Measurements from ENCODE around the gene CRADD.

The CRADD gene

DNA sequence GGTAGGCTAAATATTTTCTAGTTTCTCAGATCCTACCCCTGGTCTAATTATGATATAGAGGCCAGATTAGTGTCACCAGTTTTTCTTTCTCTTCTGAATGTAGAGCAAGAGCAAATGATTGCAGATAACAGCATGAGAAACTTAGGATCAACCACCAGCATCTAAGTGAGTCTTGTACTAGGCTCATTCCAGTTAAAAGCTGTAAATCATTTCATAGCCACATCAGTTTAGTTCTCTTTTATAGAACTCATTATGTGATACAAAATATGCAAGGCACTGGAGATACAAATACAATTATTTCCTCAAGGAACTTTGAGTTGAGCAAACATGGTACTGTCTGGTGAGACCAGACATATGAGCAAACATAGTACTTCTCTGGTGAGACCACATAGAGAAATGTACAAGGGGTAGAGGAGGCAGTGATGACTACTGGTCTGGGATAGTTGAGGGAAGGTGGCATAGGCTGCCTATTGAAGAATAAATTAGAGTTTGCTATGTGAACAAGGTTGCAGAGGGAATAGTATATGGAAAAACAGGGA, 59.5 kb downstream of the CRADD start:
- peaks cover 21% of the 10 kb centered on the region for H3K4me1 ChIP-seq (ENCODE audit: control insufficient read depth, insufficient read depth, low read length)
- no peaks in the 10 kb centered on the region for H3K27me3 ChIP-seq (ENCODE audit: control insufficient read depth in 1 of 2, insufficient read depth in 2 of 2, low read length in 2 of 2)
- no peaks in the 10 kb centered on the region for H3K36me3 ChIP-seq (ENCODE audit: control insufficient read depth in 2 of 2, insufficient read depth in 2 of 2, low read length in 2 of 2)
- H3K27ac ChIP-seq (ENCODE audit: low read length): peak overlapping the region; percentile 92
- no peak overlapping the region for H3K9ac ChIP-seq (ENCODE audit: low read length in 2 of 2)
- no peak overlapping the region for H3K4me3 ChIP-seq (ENCODE audit: low read length in 2 of 2)
- no peaks in the 10 kb centered on the region for H3K9me3 ChIP-seq (ENCODE audit: control insufficient read depth in 2 of 2, low read length in 2 of 2)

DNA sequence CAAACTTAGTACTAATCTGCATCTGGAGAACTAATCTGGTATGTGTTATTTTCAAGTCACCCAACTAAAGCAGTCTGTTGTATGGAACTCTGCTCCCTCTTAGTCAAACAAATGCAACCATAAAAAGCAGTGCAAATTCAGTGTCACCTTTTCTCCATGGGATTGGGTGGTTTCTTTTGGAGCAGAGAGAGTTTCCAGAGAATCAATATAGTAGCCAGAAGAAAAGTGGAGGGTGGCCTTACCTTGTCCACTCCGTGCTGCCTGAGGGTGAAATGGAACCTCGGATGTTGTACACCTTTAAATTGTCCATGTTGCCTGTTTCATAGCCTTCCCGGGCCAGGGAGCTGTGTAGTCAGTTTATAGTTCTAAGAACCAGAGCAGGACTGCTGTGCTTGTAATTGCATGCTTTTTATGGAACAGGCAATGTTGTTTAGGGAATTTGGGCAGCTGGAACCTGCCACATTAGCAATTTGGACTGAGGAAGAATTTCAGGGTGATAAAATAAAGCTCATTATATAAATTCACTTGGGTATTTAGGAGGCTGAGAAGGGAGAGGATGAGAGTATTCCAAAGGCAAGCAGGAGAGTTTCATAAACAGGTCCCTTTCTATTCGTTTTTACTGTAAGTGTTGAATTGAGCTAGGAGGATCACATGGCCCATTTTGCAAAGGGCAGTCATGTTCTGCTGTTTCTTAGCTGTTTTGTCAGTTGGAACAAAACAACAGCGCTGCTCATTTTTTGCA, 60.5 kb downstream of the CRADD start:
- Histone ChIP-seq H3K9ac (ENCODE audit: low read length in 2 of 2) (peak overlapping the region; percentile 66 to 71), H3K9me3 (ENCODE audit: control insufficient read depth in 2 of 2, low read length in 2 of 2) (no peaks in the 10 kb centered on the region), H3K27ac (ENCODE audit: low read length) (peak overlapping the region; percentile 92), H3K27me3 (ENCODE audit: control insufficient read depth in 1 of 2, insufficient read depth in 2 of 2, low read length in 2 of 2) (no peaks in the 10 kb centered on the region), H3K36me3 (ENCODE audit: control insufficient read depth in 2 of 2, insufficient read depth in 2 of 2, low read length in 2 of 2) (no peaks in the 10 kb centered on the region), H3K4me1 (ENCODE audit: control insufficient read depth, insufficient read depth, low read length) (peaks cover 21% of the 10 kb centered on the region), H3K4me3 (ENCODE audit: low read length in 2 of 2) (peak overlapping the region; percentile 18 to 56)

DNA sequence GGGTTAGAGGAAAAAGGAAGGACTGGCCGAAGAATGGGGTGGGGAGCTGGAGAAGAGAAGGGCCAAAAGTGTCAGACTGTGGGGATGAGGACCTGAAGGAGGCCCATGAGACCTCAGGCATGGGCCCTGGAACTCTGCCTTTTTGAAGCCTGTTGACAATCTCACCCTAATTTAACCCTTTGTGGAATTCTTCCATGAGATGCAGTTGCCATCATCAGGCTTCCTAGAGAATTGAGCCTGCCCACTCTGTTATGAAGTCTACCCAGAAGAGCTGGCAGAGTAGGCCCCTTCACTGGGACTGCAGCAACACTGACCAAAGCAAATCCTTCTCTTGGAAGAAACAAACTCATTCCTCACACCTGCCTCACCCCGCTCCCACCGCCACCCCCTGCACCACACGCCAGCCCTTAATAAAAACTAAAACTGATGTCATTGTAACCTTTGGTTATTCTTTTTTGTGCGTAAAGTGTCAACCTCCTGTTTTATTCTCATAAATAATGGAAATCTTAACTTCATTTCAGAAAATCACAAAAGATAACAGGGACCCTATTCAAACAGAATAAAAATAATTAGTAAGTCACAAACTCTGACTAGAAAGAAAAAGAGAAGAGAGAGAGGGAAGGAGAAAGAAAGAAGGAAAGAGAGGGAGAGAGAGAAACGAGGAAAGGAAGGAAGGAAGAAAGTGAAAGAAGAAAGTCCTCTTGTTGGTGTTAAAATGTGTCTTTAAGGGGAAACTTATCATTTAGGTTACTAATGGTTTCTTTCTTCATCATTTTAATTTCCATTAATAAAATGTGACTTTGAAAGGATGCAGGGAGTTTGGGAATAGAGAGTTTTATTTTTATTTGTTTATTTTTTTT, 61.3 kb downstream of the CRADD start:
- Histone ChIP-seq H3K27ac (ENCODE audit: low read length) (peak overlapping the region; percentile 92), H3K27me3 (ENCODE audit: control insufficient read depth in 1 of 2, insufficient read depth in 2 of 2, low read length in 2 of 2) (no peaks in the 10 kb centered on the region), H3K4me3 (ENCODE audit: low read length in 2 of 2) (peak overlapping the region; percentile 18 to 56), H3K9me3 (ENCODE audit: control insufficient read depth in 2 of 2, low read length in 2 of 2) (no peaks in the 10 kb centered on the region), H3K9ac (ENCODE audit: low read length in 2 of 2) (peak overlapping the region; percentile 66 to 71), H3K4me1 (ENCODE audit: control insufficient read depth, insufficient read depth, low read length) (peaks cover 23% of the 10 kb centered on the region), H3K36me3 (ENCODE audit: control insufficient read depth in 2 of 2, insufficient read depth in 2 of 2, low read length in 2 of 2) (no peaks in the 10 kb centered on the region)

DNA sequence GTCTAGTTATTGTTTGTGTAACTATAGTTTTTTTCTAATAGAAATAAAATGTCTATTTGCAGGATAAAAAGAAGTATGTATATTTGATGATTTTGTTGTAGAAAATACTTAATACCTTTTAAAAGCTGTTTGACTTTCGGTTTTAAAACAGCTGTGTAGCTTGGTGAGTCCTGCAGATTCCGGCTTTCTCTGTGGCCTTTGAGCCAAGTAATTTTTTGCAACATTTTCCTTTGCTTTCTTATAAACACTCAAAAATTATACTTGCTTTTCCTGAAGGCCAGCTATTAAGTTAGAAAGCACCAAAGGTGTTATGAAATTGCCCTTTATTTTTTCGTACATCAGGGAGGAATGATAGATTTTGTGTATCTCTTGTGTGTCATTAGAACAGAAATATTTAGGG, 63.6 kb downstream of the CRADD start:
- no peaks in the 10 kb centered on the region for H3K27me3 ChIP-seq (ENCODE audit: control insufficient read depth in 1 of 2, insufficient read depth in 2 of 2, low read length in 2 of 2)
- no peaks in the 10 kb centered on the region for H3K9me3 ChIP-seq (ENCODE audit: control insufficient read depth in 2 of 2, low read length in 2 of 2)
- H3K4me1 ChIP-seq (ENCODE audit: control insufficient read depth, insufficient read depth, low read length): peaks cover 24% of the 10 kb centered on the region
- H3K36me3 ChIP-seq (ENCODE audit: control insufficient read depth in 2 of 2, insufficient read depth in 2 of 2, low read length in 2 of 2): no peaks in the 10 kb centered on the region
- H3K27ac ChIP-seq (ENCODE audit: low read length): peak overlapping the region; percentile 94
- H3K9ac ChIP-seq (ENCODE audit: low read length in 2 of 2): peak overlapping the region; percentile 88 to 97
- peak overlapping the region; percentile 66 to 77 for H3K4me3 ChIP-seq (ENCODE audit: low read length in 2 of 2)

DNA sequence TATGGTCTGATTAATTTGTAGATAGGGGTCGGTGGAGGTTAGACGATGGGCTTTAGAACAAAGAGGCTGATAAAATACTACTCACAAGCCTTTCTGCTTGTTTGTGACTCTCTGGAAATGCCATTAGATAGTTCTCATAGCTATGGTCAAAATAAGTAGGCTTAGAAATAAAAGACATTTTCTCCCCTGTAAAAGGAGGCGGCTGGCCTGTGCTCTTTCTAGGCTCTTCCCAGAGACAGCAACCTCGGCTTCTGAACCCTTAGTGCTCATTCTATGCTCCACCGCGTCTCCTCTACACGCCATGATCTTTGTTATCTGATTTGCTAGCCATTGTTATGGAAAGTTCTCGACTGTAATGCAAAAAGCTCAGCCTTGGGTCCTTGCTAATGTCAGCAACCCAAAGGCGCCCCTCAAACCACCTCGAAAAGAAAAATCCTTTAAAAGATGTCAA, 64.5 kb downstream of the CRADD start:
- Histone ChIP-seq H3K4me3 (ENCODE audit: low read length in 2 of 2) (peak overlapping the region; percentile 77 to 92), H3K36me3 (ENCODE audit: control insufficient read depth in 2 of 2, insufficient read depth in 2 of 2, low read length in 2 of 2) (no peaks in the 10 kb centered on the region), H3K27me3 (ENCODE audit: control insufficient read depth in 1 of 2, insufficient read depth in 2 of 2, low read length in 2 of 2) (no peaks in the 10 kb centered on the region), H3K9me3 (ENCODE audit: control insufficient read depth in 2 of 2, low read length in 2 of 2) (no peaks in the 10 kb centered on the region), H3K4me1 (ENCODE audit: control insufficient read depth, insufficient read depth, low read length) (peaks cover 24% of the 10 kb centered on the region), H3K9ac (ENCODE audit: low read length in 2 of 2) (peak overlapping the region; percentile 88 to 97), H3K27ac (ENCODE audit: low read length) (peak overlapping the region; percentile 94)

DNA sequence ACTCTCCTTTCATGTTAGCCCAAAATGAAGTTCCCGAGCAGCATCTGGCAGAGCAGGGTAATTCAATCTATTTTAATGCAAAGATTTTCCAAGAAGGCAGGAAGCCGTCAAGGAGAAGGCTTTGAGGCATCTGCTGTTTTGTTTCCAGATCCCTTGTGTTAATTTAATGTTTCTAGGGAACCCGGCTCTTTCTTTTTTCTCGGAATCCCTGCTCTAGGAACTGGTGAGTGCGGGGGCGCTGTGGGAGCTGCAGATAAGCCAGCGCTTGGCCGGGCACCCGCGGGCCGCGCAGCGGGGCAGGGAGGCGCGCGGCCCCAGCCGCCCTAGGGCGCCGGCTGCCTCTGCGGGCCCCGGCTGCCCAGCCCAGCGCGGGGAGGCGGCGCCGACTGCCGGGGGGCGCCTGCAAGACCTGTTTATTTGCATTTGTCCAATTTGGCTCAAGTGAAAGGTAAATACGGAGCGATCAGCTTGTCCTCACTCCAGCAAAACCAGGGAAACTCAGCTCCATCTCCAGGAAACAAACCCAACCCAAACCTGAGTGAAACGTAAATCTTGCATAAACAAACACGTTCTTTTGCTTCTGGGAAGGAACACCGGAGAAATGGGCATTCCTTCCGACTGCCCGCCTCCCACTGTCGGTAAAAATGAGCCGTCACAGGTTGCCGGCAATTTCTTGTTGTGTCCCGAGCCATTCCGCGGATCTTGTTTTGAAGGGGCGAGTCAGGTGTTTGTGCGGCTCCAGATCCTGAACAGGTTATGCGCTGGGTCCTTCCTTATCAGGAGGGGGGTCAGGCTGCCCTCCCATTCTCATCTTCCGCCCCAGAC, 65.1 kb downstream of the CRADD start:
- H3K4me1 ChIP-seq (ENCODE audit: control insufficient read depth, insufficient read depth, low read length): peaks cover 24% of the 10 kb centered on the region
- peak overlapping the region; percentile 88 to 97 for H3K9ac ChIP-seq (ENCODE audit: low read length in 2 of 2)
- peak overlapping the region; percentile 82 to 92 for H3K4me3 ChIP-seq (ENCODE audit: low read length in 2 of 2)
- H3K27me3 ChIP-seq (ENCODE audit: control insufficient read depth in 1 of 2, insufficient read depth in 2 of 2, low read length in 2 of 2): no peaks in the 10 kb centered on the region
- H3K27ac ChIP-seq (ENCODE audit: low read length): peak overlapping the region; percentile 94
- H3K36me3 ChIP-seq (ENCODE audit: control insufficient read depth in 2 of 2, insufficient read depth in 2 of 2, low read length in 2 of 2): no peaks in the 10 kb centered on the region
- no peaks in the 10 kb centered on the region for H3K9me3 ChIP-seq (ENCODE audit: control insufficient read depth in 2 of 2, low read length in 2 of 2)

DNA sequence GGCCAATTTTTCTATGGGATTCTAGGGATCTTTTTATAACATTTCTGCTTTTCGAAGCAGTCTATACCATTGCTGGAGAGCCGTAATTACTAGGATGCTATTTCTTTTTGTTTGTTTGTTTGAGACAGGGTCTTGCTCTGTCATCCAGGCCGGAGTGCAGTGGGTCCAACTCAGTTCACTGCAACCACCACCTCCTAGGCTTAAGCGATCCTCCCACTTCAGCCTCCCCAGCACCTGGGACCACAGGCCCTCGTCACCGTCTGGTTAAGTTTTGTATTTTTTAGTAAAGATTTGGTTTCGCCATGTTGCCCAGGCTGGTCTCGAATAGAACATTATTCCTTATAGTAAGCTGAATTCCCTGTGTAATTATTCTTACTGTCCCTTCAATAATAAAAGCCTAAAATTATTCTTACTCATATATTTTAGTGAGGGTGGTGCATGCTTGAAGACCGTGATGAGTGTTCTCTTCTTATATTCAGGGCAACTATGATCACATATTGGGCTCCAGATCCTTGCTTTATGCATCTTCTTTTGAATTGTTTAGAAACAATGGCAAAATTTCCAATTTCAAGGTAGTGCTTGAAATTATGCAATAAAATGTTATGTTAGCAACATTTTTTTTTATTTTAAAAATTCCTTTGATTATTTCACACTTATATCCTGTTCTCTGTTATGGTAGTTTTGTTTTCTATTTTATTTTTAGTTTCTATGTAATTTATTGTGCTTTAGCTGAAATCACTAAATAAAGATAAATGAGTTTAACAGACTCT, 66.2 kb downstream of the CRADD start:
- peak overlapping the region; percentile 94 for H3K27ac ChIP-seq (ENCODE audit: low read length)
- no peaks in the 10 kb centered on the region for H3K9me3 ChIP-seq (ENCODE audit: control insufficient read depth in 2 of 2, low read length in 2 of 2)
- no peaks in the 10 kb centered on the region for H3K27me3 ChIP-seq (ENCODE audit: control insufficient read depth in 1 of 2, insufficient read depth in 2 of 2, low read length in 2 of 2)
- peaks cover 13% of the 10 kb centered on the region for H3K4me1 ChIP-seq (ENCODE audit: control insufficient read depth, insufficient read depth, low read length)
- peak overlapping the region; percentile 88 to 97 for H3K9ac ChIP-seq (ENCODE audit: low read length in 2 of 2)
- no peaks in the 10 kb centered on the region for H3K36me3 ChIP-seq (ENCODE audit: control insufficient read depth in 2 of 2, insufficient read depth in 2 of 2, low read length in 2 of 2)
- H3K4me3 ChIP-seq (ENCODE audit: low read length in 2 of 2): peak overlapping the region; percentile 82 to 92

DNA sequence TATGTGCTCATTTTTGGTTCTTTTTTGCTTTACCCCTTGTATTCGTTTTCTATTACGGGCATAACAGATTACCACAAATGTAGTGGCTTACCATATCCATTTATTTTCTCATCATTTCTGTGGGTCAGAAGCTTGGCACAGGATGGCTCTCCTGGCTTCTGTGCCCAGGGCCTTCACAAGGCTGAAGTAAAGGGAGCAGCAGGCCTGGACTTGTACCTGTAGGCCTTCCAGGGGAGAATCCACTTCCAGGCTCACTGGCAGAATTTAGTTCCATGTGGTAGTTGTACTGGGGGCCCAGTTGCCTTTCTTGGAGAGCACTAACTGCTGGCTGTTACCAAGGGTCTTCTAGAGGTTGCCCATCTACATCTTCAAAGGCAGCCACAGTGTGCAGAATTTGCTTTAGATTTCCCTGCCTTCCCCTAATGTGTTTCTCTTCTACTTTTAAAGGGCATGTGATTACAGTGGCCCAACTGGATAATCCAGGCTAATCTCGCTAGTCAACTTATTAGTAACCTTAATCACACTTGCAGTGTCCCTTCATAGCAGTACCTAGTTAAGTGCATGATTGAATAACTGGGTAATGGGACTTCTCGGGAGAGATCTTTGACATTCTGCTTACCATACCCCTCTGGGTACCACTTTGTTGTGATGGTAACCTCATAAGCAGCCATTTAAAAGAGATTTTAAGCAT, 67.0 kb downstream of the CRADD start:
- Histone ChIP-seq H3K27ac (ENCODE audit: low read length) (no peak overlapping the region), H3K9ac (ENCODE audit: low read length in 2 of 2) (no peak overlapping the region), H3K36me3 (ENCODE audit: control insufficient read depth in 2 of 2, insufficient read depth in 2 of 2, low read length in 2 of 2) (no peaks in the 10 kb centered on the region), H3K4me3 (ENCODE audit: low read length in 2 of 2) (no peak overlapping the region), H3K9me3 (ENCODE audit: control insufficient read depth in 2 of 2, low read length in 2 of 2) (no peaks in the 10 kb centered on the region), H3K4me1 (ENCODE audit: control insufficient read depth, insufficient read depth, low read length) (peaks cover 11% of the 10 kb centered on the region), H3K27me3 (ENCODE audit: control insufficient read depth in 1 of 2, insufficient read depth in 2 of 2, low read length in 2 of 2) (no peaks in the 10 kb centered on the region)

DNA sequence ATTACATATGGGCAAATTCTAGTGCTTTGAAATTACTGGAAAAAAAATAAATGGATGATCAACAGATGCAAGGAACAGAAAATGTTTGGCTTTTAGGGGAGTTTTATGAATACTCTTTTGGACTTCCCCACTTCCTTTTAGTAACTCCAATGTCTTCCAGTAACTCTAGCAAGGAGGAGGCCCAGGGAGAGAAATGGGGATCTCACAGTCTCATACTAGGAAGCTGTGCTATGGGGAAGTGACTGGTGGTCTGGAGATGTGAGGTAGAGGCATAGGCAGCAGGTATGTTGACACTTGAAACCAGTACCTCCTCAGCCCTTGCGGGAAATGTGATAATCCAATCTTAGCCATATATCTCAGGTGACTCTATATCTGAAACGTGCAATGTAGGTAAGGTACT, 68.1 kb downstream of the CRADD start:
- peaks cover 12% of the 10 kb centered on the region for H3K4me1 ChIP-seq (ENCODE audit: control insufficient read depth, insufficient read depth, low read length)
- no peak overlapping the region for H3K27ac ChIP-seq (ENCODE audit: low read length)
- H3K9ac ChIP-seq (ENCODE audit: low read length in 2 of 2): no peak overlapping the region
- H3K4me3 ChIP-seq (ENCODE audit: low read length in 2 of 2): no peak overlapping the region
- no peaks in the 10 kb centered on the region for H3K9me3 ChIP-seq (ENCODE audit: control insufficient read depth in 2 of 2, low read length in 2 of 2)
- no peaks in the 10 kb centered on the region for H3K36me3 ChIP-seq (ENCODE audit: control insufficient read depth in 2 of 2, insufficient read depth in 2 of 2, low read length in 2 of 2)
- H3K27me3 ChIP-seq (ENCODE audit: control insufficient read depth in 1 of 2, insufficient read depth in 2 of 2, low read length in 2 of 2): no peaks in the 10 kb centered on the region
